ENCODE data around the gene NELL1. TPM values are rescaled to one million over a fixed set of nuclear protein-coding genes. Genes with fewer than 3 reads are reported as not detected.
"Not testable (repeated sequence)": the region's sequence is repeated elsewhere in the genome, so short reads cannot be mapped to it uniquely, and the experiment has no call there.

Gene NELL1
- polyA plus RNA-seq, 2 donors, result 0.04 to 0.08 TPM

- no peaks in the 10 kb centered on the region for H3K36me3 ChIP-seq (ENCODE audit: control insufficient read depth in 2 of 2, insufficient read depth in 2 of 2, low read length in 1 of 2)
- H3K9me3 ChIP-seq (ENCODE audit: control insufficient read depth in 2 of 2, insufficient read depth in 1 of 2, low read depth in 1 of 2, low read length in 1 of 2), result no peaks in the 10 kb centered on the region
- no peak overlapping the region for H3K27ac ChIP-seq (ENCODE audit: low read depth in 2 of 2, low read length in 1 of 2)
- no peaks in the 10 kb centered on the region for H3K4me1 ChIP-seq (ENCODE audit: control insufficient read depth in 2 of 2, insufficient read depth in 2 of 2, low read length in 1 of 2)
- WGBS, 2 donors, result 50 to 60% methylated on average over 1 of the region's 1 CpG
- no peaks in the 10 kb centered on the region for H3K27me3 ChIP-seq (ENCODE audit: control insufficient read depth in 1 of 2, insufficient read depth in 2 of 2, low read length in 2 of 2)
- H3K4me3 ChIP-seq (ENCODE audit: low read depth in 1 of 2, low read length in 2 of 2), result no peak overlapping the region
These were observed 446.6 kb downstream of the NELL1 start for GRCh38 chr11:21116009-21116408.

- Histone ChIP-seq H3K36me3 (ENCODE audit: control insufficient read depth in 2 of 2, insufficient read depth in 2 of 2, low read length in 1 of 2) (no peaks in the 10 kb centered on the region), H3K27me3 (ENCODE audit: control insufficient read depth in 1 of 2, insufficient read depth in 2 of 2, low read length in 2 of 2) (no peaks in the 10 kb centered on the region), H3K4me3 (ENCODE audit: low read depth in 1 of 2, low read length in 2 of 2) (no peak overlapping the region), H3K9me3 (ENCODE audit: control insufficient read depth in 2 of 2, insufficient read depth in 1 of 2, low read depth in 1 of 2, low read length in 1 of 2) (no peaks in the 10 kb centered on the region), H3K27ac (ENCODE audit: low read depth in 2 of 2, low read length in 1 of 2) (no peak overlapping the region), H3K4me1 (ENCODE audit: control insufficient read depth in 2 of 2, insufficient read depth in 2 of 2, low read length in 1 of 2) (no peaks in the 10 kb centered on the region)
- 23 to 39% methylated on average over 3 of the region's 3 CpGs for WGBS, 2 donors
These were observed 450.0 kb downstream of the NELL1 start for GRCh38 chr11:21119411-21119810.

- Histone ChIP-seq H3K36me3 (ENCODE audit: control insufficient read depth in 2 of 2, insufficient read depth in 2 of 2, low read length in 1 of 2) (no peaks in the 10 kb centered on the region), H3K4me3 (ENCODE audit: low read depth in 1 of 2, low read length in 2 of 2) (no peak overlapping the region), H3K9me3 (ENCODE audit: control insufficient read depth in 2 of 2, insufficient read depth in 1 of 2, low read depth in 1 of 2, low read length in 1 of 2) (no peaks in the 10 kb centered on the region), H3K27me3 (ENCODE audit: control insufficient read depth in 1 of 2, insufficient read depth in 2 of 2, low read length in 2 of 2) (no peaks in the 10 kb centered on the region), H3K4me1 (ENCODE audit: control insufficient read depth in 2 of 2, insufficient read depth in 2 of 2, low read length in 1 of 2) (no peaks in the 10 kb centered on the region), H3K27ac (ENCODE audit: low read depth in 2 of 2, low read length in 1 of 2) (no peak overlapping the region)
- WGBS, 2 donors, result 97 to 100% methylated on average over 1 of the region's 1 CpG
These were observed 452.6 kb downstream of the NELL1 start for GRCh38 chr11:21121991-21122390.

- WGBS, 2 donors, result 88 to 96% methylated on average over 3 of the region's 3 CpGs
- H3K4me1 ChIP-seq (ENCODE audit: control insufficient read depth in 2 of 2, insufficient read depth in 2 of 2, low read length in 1 of 2), result no peaks in the 10 kb centered on the region
- no peaks in the 10 kb centered on the region for H3K9me3 ChIP-seq (ENCODE audit: control insufficient read depth in 2 of 2, insufficient read depth in 1 of 2, low read depth in 1 of 2, low read length in 1 of 2)
- H3K27ac ChIP-seq (ENCODE audit: low read depth in 2 of 2, low read length in 1 of 2), result no peak overlapping the region
- H3K4me3 ChIP-seq (ENCODE audit: low read depth in 1 of 2, low read length in 2 of 2), result no peak overlapping the region
- H3K36me3 ChIP-seq (ENCODE audit: control insufficient read depth in 2 of 2, insufficient read depth in 2 of 2, low read length in 1 of 2), result no peaks in the 10 kb centered on the region
- H3K27me3 ChIP-seq (ENCODE audit: control insufficient read depth in 1 of 2, insufficient read depth in 2 of 2, low read length in 2 of 2), result no peaks in the 10 kb centered on the region
These were observed 453.1 kb downstream of the NELL1 start for GRCh38 chr11:21122523-21122922.

GRCh38 chr11:21132146-21132720 lies 462.8 kb downstream of the NELL1 start:
- WGBS, 2 donors, result 52 to 75% methylated on average over 11 of the region's 11 CpGs
- H3K4me1 ChIP-seq (ENCODE audit: control insufficient read depth in 2 of 2, insufficient read depth in 2 of 2, low read length in 1 of 2), result no peaks in the 10 kb centered on the region

GRCh38 chr11:21133244-21133643 lies 463.9 kb downstream of the NELL1 start:
- Histone ChIP-seq H3K36me3 (ENCODE audit: control insufficient read depth in 2 of 2, insufficient read depth in 2 of 2, low read length in 1 of 2) (no peaks in the 10 kb centered on the region), H3K4me3 (ENCODE audit: low read depth in 1 of 2, low read length in 2 of 2) (no peak overlapping the region), H3K27me3 (ENCODE audit: control insufficient read depth in 1 of 2, insufficient read depth in 2 of 2, low read length in 2 of 2) (no peaks in the 10 kb centered on the region), H3K27ac (ENCODE audit: low read depth in 2 of 2, low read length in 1 of 2) (no peak overlapping the region), H3K9me3 (ENCODE audit: control insufficient read depth in 2 of 2, insufficient read depth in 1 of 2, low read depth in 1 of 2, low read length in 1 of 2) (peaks cover 0 to 3% of the 10 kb centered on the region in 2 donors), H3K4me1 (ENCODE audit: control insufficient read depth in 2 of 2, insufficient read depth in 2 of 2, low read length in 1 of 2) (no peaks in the 10 kb centered on the region)
- WGBS, 2 donors, result 83 to 91% methylated on average over 2 of the region's 2 CpGs

More at GRCh38 chr11:21132146-21132720, 462.8 kb downstream of the NELL1 start:
- Histone ChIP-seq H3K36me3 (ENCODE audit: control insufficient read depth in 2 of 2, insufficient read depth in 2 of 2, low read length in 1 of 2) (no peaks in the 10 kb centered on the region), H3K9me3 (ENCODE audit: control insufficient read depth in 2 of 2, insufficient read depth in 1 of 2, low read depth in 1 of 2, low read length in 1 of 2) (peaks cover 0 to 3% of the 10 kb centered on the region in 2 donors), H3K27ac (ENCODE audit: low read depth in 2 of 2, low read length in 1 of 2) (no peak overlapping the region), H3K4me3 (ENCODE audit: low read depth in 1 of 2, low read length in 2 of 2) (no peak overlapping the region), H3K27me3 (ENCODE audit: control insufficient read depth in 1 of 2, insufficient read depth in 2 of 2, low read length in 2 of 2) (no peaks in the 10 kb centered on the region)

- Histone ChIP-seq H3K9me3 (ENCODE audit: control insufficient read depth in 2 of 2, insufficient read depth in 1 of 2, low read depth in 1 of 2, low read length in 1 of 2) (peaks cover 0 to 3% of the 10 kb centered on the region in 2 donors), H3K4me1 (ENCODE audit: control insufficient read depth in 2 of 2, insufficient read depth in 2 of 2, low read length in 1 of 2) (no peaks in the 10 kb centered on the region), H3K27ac (ENCODE audit: low read depth in 2 of 2, low read length in 1 of 2) (no peak overlapping the region), H3K36me3 (ENCODE audit: control insufficient read depth in 2 of 2, insufficient read depth in 2 of 2, low read length in 1 of 2) (no peaks in the 10 kb centered on the region), H3K4me3 (ENCODE audit: low read depth in 1 of 2, low read length in 2 of 2) (no peak overlapping the region), H3K27me3 (ENCODE audit: control insufficient read depth in 1 of 2, insufficient read depth in 2 of 2, low read length in 2 of 2) (no peaks in the 10 kb centered on the region)
- 80 to 91% methylated on average over 6 of the region's 6 CpGs for WGBS, 2 donors
These were observed 464.3 kb downstream of the NELL1 start for GRCh38 chr11:21133722-21134121.

GRCh38 chr11:21137803-21138202 lies 468.4 kb downstream of the NELL1 start:
- WGBS, 2 donors, result 53% methylated on average over 6 of the region's 6 CpGs
- no peaks in the 10 kb centered on the region for H3K4me1 ChIP-seq (ENCODE audit: control insufficient read depth in 2 of 2, insufficient read depth in 2 of 2, low read length in 1 of 2)
- no peaks in the 10 kb centered on the region for H3K36me3 ChIP-seq (ENCODE audit: control insufficient read depth in 2 of 2, insufficient read depth in 2 of 2, low read length in 1 of 2)
- no peaks in the 10 kb centered on the region for H3K27me3 ChIP-seq (ENCODE audit: control insufficient read depth in 1 of 2, insufficient read depth in 2 of 2, low read length in 2 of 2)
- H3K4me3 ChIP-seq (ENCODE audit: low read depth in 1 of 2, low read length in 2 of 2), result no peak overlapping the region
- no peaks in the 10 kb centered on the region for H3K9me3 ChIP-seq (ENCODE audit: control insufficient read depth in 2 of 2, insufficient read depth in 1 of 2, low read depth in 1 of 2, low read length in 1 of 2)
- no peak overlapping the region for H3K27ac ChIP-seq (ENCODE audit: low read depth in 2 of 2, low read length in 1 of 2)

- WGBS, 2 donors, result 91 to 92% methylated on average over 4 of the region's 4 CpGs
- not testable (repeated sequence) for H3K27ac ChIP-seq (ENCODE audit: low read depth in 2 of 2, low read length in 1 of 2)
These were observed 472.2 kb downstream of the NELL1 start for GRCh38 chr11:21141557-21141956.

GRCh38 chr11:21142007-21142406 lies 472.6 kb downstream of the NELL1 start:
- H3K27me3 ChIP-seq (ENCODE audit: control insufficient read depth in 1 of 2, insufficient read depth in 2 of 2, low read length in 2 of 2), result no peaks in the 10 kb centered on the region
- H3K27ac ChIP-seq (ENCODE audit: low read depth in 2 of 2, low read length in 1 of 2), result no peak overlapping the region
- H3K4me1 ChIP-seq (ENCODE audit: control insufficient read depth in 2 of 2, insufficient read depth in 2 of 2, low read length in 1 of 2), result no peaks in the 10 kb centered on the region
- no peaks in the 10 kb centered on the region for H3K9me3 ChIP-seq (ENCODE audit: control insufficient read depth in 2 of 2, insufficient read depth in 1 of 2, low read depth in 1 of 2, low read length in 1 of 2)
- no peak overlapping the region for H3K4me3 ChIP-seq (ENCODE audit: low read depth in 1 of 2, low read length in 2 of 2)
- no peaks in the 10 kb centered on the region for H3K36me3 ChIP-seq (ENCODE audit: control insufficient read depth in 2 of 2, insufficient read depth in 2 of 2, low read length in 1 of 2)
- WGBS, 2 donors, result 55 to 64% methylated on average over 2 of the region's 2 CpGs

More at GRCh38 chr11:21141557-21141956, 472.2 kb downstream of the NELL1 start:
- H3K4me3 ChIP-seq (ENCODE audit: low read depth in 1 of 2, low read length in 2 of 2); H3K27me3 ChIP-seq (ENCODE audit: control insufficient read depth in 1 of 2, insufficient read depth in 2 of 2, low read length in 2 of 2); H3K4me1 ChIP-seq (ENCODE audit: control insufficient read depth in 2 of 2, insufficient read depth in 2 of 2, low read length in 1 of 2); H3K36me3 ChIP-seq (ENCODE audit: control insufficient read depth in 2 of 2, insufficient read depth in 2 of 2, low read length in 1 of 2); H3K9me3 ChIP-seq (ENCODE audit: control insufficient read depth in 2 of 2, insufficient read depth in 1 of 2, low read depth in 1 of 2, low read length in 1 of 2): not testable (repeated sequence)

Measured in esophagus (tissue), 2 donors.